AG10803 (cell line): Measurements from ENCODE around the gene MAP7D1.
A peak's percentile ranks its signal among the peaks of the same experiment; 100 is the strongest.

ENCODE experiments used
- DNase-seq: peaks from one replicate; pipeline ENCODE4 v3.0.0; 2010; ENCODE audit warnings: low read depth
- H3K4me3 ChIP-seq: 2 replicates; pipeline ENCODE4 v1.5.1; 2011; ENCODE audit warnings: mild to moderate bottlenecking, low read length, control low read depth
- TF ChIP-seq, protein P1 (sequence below): conservative IDR thresholded peaks from 2 replicates; pipeline ENCODE4 v1.5.1; 2011; ENCODE audit warnings: mild to moderate bottlenecking, low read length, control low read depth, inconsistent platforms

Gene MAP7D1

DNA sequence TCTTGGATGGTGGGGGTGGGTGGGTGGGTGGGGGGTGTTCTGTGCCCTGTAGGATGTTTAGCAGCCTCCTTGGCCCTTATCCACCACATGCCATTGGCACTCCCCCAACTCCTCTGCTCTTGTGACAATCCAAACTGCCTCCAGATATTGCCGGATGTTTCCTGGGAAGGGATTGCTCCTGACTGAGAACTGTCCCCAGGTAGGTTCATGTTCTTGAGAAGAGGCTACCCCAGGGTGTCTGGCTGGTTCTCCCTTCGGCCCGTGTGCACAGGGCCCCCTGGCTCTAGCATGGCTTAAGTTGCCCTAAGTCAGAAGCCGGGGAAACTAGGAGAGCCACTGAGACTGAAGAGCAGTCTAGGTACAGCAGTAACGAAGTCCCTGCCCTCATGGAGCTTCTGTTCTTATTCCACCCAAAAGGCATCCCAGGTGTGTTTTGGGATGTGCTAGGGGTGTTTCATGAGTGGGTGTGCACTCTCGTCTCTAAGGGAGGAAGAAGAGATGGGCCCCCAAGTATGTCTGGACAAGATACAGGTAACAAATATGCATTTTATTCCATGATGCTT is 48.5 kb downstream of the MAP7D1 start:
- H3K4me3 ChIP-seq, result no peak overlapping the region
- TF ChIP-seq, protein P1, sequence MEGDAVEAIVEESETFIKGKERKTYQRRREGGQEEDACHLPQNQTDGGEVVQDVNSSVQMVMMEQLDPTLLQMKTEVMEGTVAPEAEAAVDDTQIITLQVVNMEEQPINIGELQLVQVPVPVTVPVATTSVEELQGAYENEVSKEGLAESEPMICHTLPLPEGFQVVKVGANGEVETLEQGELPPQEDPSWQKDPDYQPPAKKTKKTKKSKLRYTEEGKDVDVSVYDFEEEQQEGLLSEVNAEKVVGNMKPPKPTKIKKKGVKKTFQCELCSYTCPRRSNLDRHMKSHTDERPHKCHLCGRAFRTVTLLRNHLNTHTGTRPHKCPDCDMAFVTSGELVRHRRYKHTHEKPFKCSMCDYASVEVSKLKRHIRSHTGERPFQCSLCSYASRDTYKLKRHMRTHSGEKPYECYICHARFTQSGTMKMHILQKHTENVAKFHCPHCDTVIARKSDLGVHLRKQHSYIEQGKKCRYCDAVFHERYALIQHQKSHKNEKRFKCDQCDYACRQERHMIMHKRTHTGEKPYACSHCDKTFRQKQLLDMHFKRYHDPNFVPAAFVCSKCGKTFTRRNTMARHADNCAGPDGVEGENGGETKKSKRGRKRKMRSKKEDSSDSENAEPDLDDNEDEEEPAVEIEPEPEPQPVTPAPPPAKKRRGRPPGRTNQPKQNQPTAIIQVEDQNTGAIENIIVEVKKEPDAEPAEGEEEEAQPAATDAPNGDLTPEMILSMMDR, result no peak
- DNase-seq, result peak; percentile 25

DNA sequence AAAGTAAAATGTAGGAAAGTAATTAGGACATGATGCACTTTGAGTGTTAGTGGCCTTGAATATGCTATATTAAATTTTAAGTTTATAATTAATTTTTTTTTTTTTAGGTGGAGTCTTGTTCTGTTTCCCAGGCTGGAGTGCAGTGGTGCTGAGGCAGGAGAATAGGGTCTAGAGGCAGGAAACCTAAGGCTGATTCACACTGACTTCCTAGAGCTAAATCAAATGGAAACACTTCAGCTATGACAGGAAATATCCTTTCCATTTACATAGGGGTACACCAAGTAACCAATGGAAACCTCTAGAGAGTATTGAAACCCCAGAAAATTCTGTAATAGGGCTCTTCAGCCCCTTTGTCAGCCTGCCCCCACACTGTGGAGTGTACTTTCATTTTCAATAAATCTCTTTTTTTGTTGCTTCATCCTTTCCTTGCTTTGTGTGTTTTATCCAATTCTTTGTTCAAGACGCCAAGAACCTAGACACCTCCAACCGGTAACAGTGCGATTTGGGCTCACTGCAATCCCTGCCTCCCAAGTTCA is 50.4 kb downstream of the MAP7D1 start:
- TF ChIP-seq, protein P1, result no peak
- no peak overlapping the region for H3K4me3 ChIP-seq
- no peak for DNase-seq

DNA sequence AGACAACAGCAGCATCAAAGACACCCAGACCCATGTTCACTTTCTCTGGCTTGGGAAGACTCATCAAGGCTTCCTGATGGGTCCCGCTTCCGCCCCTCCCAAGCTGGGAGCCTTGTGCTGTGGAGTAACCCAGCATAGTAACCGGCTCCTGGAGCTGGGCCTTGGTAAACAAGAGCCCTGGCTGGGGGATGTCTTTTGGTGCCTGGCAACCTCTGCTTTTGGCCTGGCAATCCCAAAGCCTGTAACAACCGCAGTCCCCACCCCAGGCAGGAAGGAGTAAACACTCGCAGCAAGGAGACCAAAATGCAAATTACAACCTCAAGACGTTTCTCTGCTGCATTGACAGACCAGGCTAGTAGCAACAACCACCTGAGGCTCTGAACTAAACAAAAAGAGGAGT is 51.4 kb downstream of the MAP7D1 start:
- TF ChIP-seq, protein P1, result no peak
- DNase-seq, result peak; percentile 84
- H3K4me3 ChIP-seq, result no peak overlapping the region

DNA sequence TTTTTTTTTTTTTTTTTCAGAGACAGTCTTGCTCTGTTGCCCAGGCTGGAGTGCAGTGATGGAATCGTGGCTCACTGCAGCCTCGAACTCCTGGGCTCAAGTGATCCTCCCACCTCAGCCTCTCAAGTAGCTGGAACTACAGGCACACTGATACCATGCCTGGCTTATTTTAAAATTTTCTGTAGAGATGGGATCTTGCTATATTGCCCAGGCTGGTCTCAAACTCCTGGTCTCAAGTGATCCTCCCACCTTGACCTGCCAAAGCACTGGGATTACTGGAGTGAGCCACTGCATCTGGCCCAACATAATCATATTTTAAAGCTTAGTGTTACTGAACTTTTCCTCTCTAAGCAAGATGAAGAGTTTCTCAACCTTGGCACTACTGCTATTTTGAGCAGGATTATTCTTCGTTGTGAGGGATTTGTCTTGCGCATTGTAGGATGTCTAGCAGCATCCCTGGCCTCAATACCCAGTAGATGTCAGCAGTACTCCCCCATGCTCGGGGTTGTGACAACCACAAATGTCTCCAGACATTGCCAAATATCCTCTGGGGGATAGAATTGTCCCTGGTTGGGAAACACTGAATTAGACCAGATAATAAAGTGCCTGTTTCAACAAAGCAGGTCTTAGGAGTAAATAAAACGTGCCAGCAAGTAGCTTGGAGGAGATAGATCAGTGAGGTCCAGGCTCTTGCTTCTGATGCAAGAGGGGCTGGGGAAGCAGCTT is 53.2 kb downstream of the MAP7D1 start:
- peak; percentile 56 for DNase-seq
- H3K4me3 ChIP-seq, result no peak overlapping the region
- TF ChIP-seq, protein P1, result no peak

DNA sequence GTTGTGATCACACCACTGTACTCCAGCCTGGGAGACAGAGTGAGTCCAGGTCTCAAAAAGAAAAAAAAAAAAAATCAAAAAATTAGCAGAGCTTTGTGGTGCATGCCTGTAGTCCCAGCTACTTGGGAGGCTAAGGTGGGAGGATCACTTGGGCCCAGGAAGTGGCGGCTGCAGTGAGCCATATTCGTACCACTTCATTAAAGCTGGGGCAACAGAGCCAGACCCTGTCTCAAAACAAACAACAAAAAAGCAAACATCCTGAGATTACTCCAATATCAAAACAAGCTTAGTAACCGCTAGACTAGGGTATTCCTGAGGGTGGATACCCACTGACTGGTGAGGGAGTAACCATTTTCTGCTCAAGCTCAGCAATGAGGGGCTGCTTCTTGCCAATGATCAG is 55.3 kb downstream of the MAP7D1 start:
- H3K4me3 ChIP-seq, result no peak overlapping the region
- TF ChIP-seq, protein P1, result no peak
- DNase-seq, result no peak

DNA sequence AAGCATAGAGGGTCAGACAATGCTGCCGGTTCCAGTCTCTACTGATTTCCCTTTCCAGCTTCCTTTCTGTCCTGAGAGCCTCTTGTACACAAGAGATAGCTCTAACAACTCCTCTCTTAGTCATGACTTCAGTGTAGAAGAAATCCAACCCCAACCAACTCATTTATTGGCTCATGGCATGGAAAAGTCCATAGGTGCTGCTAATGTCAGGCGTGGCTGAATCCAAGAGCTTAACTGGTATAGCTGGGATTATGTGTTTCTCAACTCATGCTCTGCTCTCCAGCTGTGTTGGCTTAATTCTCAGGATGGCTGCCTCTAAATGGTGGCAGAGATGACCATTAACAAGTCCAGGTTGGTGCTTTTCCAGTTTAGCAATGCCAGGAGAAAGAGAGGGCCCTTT is 55.9 kb downstream of the MAP7D1 start:
- H3K4me3 ChIP-seq, result no peak overlapping the region
- TF ChIP-seq, protein P1, result no peak
- no peak for DNase-seq

DNA sequence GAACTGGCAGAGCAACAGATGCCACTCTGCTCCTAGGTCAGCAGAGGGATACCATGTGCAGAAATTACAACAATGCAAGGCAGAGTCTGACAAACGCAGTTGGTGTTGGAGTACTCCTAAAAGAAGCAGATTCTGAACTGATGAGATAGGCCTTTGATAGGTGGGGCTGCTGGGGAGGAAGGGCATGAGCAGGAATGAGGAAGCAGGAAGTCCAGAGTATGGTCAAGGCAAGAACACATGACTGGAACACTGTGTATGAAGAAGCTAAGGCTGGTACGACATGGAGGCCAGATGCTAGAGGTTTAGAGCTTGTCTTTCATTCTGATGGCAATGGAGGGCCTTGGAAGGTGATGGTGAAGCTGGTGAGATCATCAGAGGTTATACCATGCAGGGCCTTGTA is 56.8 kb downstream of the MAP7D1 start:
- H3K4me3 ChIP-seq, result no peak overlapping the region
- no peak for DNase-seq
- TF ChIP-seq, protein P1, result no peak
